SK-N-SH (cell line): ENCODE results near the gene LATS2.

Experiments
- TAF1 ChIP-seq: IDR thresholded peaks from 2 replicates; pipeline ENCODE4 v1.6.1; 2012; ENCODE audit warnings: low read depth, mild to moderate bottlenecking, low read length, moderate library complexity, borderline replicate concordance
- TF ChIP-seq, protein P1 (sequence below): fragments of 200-600 bp; sonication (generic); IDR thresholded peaks from 2 replicates; pipeline ENCODE4 v1.6.1; 2017; ENCODE audit warnings: antibody characterized with exemption, mild to moderate bottlenecking, moderate library complexity

- TF ChIP-seq, protein P1, sequence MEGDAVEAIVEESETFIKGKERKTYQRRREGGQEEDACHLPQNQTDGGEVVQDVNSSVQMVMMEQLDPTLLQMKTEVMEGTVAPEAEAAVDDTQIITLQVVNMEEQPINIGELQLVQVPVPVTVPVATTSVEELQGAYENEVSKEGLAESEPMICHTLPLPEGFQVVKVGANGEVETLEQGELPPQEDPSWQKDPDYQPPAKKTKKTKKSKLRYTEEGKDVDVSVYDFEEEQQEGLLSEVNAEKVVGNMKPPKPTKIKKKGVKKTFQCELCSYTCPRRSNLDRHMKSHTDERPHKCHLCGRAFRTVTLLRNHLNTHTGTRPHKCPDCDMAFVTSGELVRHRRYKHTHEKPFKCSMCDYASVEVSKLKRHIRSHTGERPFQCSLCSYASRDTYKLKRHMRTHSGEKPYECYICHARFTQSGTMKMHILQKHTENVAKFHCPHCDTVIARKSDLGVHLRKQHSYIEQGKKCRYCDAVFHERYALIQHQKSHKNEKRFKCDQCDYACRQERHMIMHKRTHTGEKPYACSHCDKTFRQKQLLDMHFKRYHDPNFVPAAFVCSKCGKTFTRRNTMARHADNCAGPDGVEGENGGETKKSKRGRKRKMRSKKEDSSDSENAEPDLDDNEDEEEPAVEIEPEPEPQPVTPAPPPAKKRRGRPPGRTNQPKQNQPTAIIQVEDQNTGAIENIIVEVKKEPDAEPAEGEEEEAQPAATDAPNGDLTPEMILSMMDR: no peak
- TF ChIP-seq TAF1: no peak
Observed at GRCh38 chr13:21045100-21045499, 16.3 kb downstream of the LATS2 start.
